GM12891 (cell line): ENCODE results near the gene EPB41L1. TPM values are rescaled to one million over a fixed set of nuclear protein-coding genes. Genes with fewer than 3 reads are reported as not detected.

ENCODE experiments used
- DNase-seq: peaks from one replicate; pipeline ENCODE4 v3.0.0; 2011; ENCODE audit warnings: low spot score; ENCODE audit not compliant: insufficient read length
- FAIRE-seq: peaks from 2 replicates; lab custom pipeline; 2011; peaks lifted over from hg19 to GRCh38; lab: Jason Lieb, UNC
- PAX5 ChIP-seq: IDR thresholded peaks from 2 replicates; pipeline ENCODE4 v1.6.1; 2011; ENCODE audit warnings: low read length, moderate library complexity, mild to moderate bottlenecking; ENCODE audit not compliant: insufficient read depth, severe bottlenecking
- POLR2A ChIP-seq: IDR thresholded peaks from 2 replicates; pipeline ENCODE4 v1.6.1; 2011; ENCODE audit warnings: low read depth, low read length, control low read depth
- POLR2AphosphoS5 ChIP-seq: IDR thresholded peaks from 2 replicates; pipeline ENCODE4 v1.6.1; 2011; ENCODE audit warnings: low read depth, low read length, control low read depth
- POU2F2 ChIP-seq: IDR thresholded peaks from 2 replicates; pipeline ENCODE4 v1.6.1; 2011; ENCODE audit warnings: low read depth, mild to moderate bottlenecking, control low read depth, low read length, moderate library complexity
- SPI1 ChIP-seq: IDR thresholded peaks from 2 replicates; pipeline ENCODE4 v1.6.1; 2011; ENCODE audit warnings: low read depth, low read length, control low read depth
- TAF1 ChIP-seq: IDR thresholded peaks from 2 replicates; pipeline ENCODE4 v1.6.1; 2011; ENCODE audit warnings: low read depth, low read length, control low read depth
- polyA plus RNA-seq: library from polyadenylated mRNA; unstranded; fragments of >200 nt; gene quantifications from one replicate; pipeline ENCODE4 v1.2.1, GENCODE V29; 2012; ENCODE audit warnings: low read depth, missing spikeins, inconsistent platforms; ENCODE audit not compliant: missing spikeins

EPB41L1 gene
- polyA plus RNA-seq: 0.32 TPM

GRCh38 chr20:36154700-36155628, at the start of gene EPB41L1:
EPB41L1 (plus strand) TSS chr20:36154740; CDS start chr20:36173778, 19,038 bp downstream.
- no peak for DNase-seq
- FAIRE-seq: no peak
- no peak for TF ChIP-seq SPI1
- TF ChIP-seq POLR2A: no peak
- no peak for TF ChIP-seq PAX5
- no peak for TF ChIP-seq TAF1
- no peak for TF ChIP-seq POU2F2
- no peak for TF ChIP-seq POLR2AphosphoS5

- FAIRE-seq: no peak
- DNase-seq: no peak
Measured at GRCh38 chr20:36104856-36105255, 49.7 kb upstream of the EPB41L1 start.

GRCh38 chr20:36105711-36106226, 48.8 kb upstream of the EPB41L1 start:
- FAIRE-seq (no peak), DNase-seq (no peak)
- TF ChIP-seq POLR2AphosphoS5 (no peak), POU2F2 (no peak)

More at GRCh38 chr20:36104856-36105255, 49.7 kb upstream of the EPB41L1 start:
- TF ChIP-seq SPI1 (no peak), TAF1 (no peak), POLR2AphosphoS5 (no peak), PAX5 (no peak), POU2F2 (no peak), POLR2A (no peak)

- TF ChIP-seq PAX5 (no peak), POU2F2 (no peak), POLR2A (no peak), TAF1 (no peak), POLR2AphosphoS5 (no peak), SPI1 (no peak)
- no peak for DNase-seq
- FAIRE-seq: no peak
Measured at GRCh38 chr20:36106606-36107005, 47.9 kb upstream of the EPB41L1 start.

GRCh38 chr20:36107881-36108280, 46.7 kb upstream of the EPB41L1 start:
- DNase-seq (no peak), FAIRE-seq (no peak)
- no peak for TF ChIP-seq POU2F2
- TF ChIP-seq PAX5: no peak
- TF ChIP-seq POLR2A: no peak
- no peak for TF ChIP-seq POLR2AphosphoS5
- TF ChIP-seq TAF1: no peak
- no peak for TF ChIP-seq SPI1

GRCh38 chr20:36109251-36109947, 45.1 kb upstream of the EPB41L1 start:
- TF ChIP-seq TAF1 (no peak), POLR2AphosphoS5 (no peak), PAX5 (no peak), SPI1 (no peak), POLR2A (no peak), POU2F2 (no peak)
- DNase-seq: no peak
- FAIRE-seq: no peak

GRCh38 chr20:36110994-36111393, 43.5 kb upstream of the EPB41L1 start:
- FAIRE-seq: no peak
- no peak for DNase-seq
- no peak for TF ChIP-seq POLR2AphosphoS5
- TF ChIP-seq POLR2A: no peak
- TF ChIP-seq POU2F2: no peak
- no peak for TF ChIP-seq PAX5
- TF ChIP-seq SPI1: no peak
- TF ChIP-seq TAF1: no peak

- no peak for FAIRE-seq
- no peak for DNase-seq
- TF ChIP-seq POLR2AphosphoS5 (no peak), POU2F2 (no peak), POLR2A (no peak), PAX5 (no peak), TAF1 (no peak), SPI1 (no peak)
Measured at GRCh38 chr20:36112112-36112511, 42.4 kb upstream of the EPB41L1 start.

GRCh38 chr20:36113036-36113435, 41.5 kb upstream of the EPB41L1 start:
- no peak for FAIRE-seq
- no peak for DNase-seq
- TF ChIP-seq POLR2AphosphoS5: no peak
- TF ChIP-seq TAF1: no peak
- no peak for TF ChIP-seq PAX5
- no peak for TF ChIP-seq POLR2A
- no peak for TF ChIP-seq POU2F2
- no peak for TF ChIP-seq SPI1
